Panc1 (cell line): Measurements from ENCODE around the gene LATS2.

Source experiments
- TF ChIP-seq, protein P1 (sequence below): fragments of 450-650 bp; IDR thresholded peaks from 2 replicates; pipeline ENCODE4 v1.5.1; 2017; ENCODE audit warnings: mild to moderate bottlenecking
- TF ChIP-seq, protein P2 (sequence below), 2 experiments: IDR thresholded peaks; 2 replicates each; pipeline ENCODE4 v1.6.1; 2011 to 2012; ENCODE audit warnings: low read depth in 2 of 2, control low read depth in 1 of 2, low read length in 1 of 2, mild to moderate bottlenecking in 1 of 2, moderate library complexity in 1 of 2; ENCODE audit not compliant: insufficient read depth in 1 of 2

DNA sequence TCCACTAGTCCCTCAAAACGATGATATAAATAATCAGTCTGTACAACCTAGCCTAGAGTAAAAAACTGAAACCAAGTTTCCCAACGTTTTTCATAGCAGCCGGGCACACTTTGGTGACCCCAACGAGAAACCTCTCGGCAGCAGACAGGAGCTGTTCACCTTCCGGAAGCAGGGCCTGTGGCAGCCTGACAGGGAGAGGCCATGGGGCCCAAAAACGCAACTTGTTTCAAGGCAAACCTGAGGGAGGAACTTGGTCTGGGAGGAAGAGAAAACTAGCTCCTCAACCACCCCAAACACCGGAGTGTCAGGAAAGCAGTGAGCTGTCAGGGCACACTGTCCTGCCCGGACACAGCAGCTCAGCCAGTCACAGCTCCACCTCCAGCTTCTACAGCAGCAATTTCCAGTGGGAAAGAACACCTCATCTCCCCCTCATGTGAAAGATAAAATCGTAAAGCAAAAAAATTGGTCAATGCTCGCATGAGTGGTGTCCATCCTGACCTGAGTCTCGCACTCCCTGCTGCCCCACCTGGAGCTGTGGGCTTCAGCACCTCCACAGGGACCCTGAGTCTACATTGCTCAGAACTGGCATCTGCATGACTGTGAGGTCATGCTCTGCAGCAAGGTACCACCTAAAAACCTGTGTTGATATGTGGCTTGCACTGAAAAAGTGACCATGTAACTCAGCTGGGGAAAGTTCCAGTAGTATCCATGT is 40.6 kb upstream of the LATS2 start:
- TF ChIP-seq, protein P1, sequence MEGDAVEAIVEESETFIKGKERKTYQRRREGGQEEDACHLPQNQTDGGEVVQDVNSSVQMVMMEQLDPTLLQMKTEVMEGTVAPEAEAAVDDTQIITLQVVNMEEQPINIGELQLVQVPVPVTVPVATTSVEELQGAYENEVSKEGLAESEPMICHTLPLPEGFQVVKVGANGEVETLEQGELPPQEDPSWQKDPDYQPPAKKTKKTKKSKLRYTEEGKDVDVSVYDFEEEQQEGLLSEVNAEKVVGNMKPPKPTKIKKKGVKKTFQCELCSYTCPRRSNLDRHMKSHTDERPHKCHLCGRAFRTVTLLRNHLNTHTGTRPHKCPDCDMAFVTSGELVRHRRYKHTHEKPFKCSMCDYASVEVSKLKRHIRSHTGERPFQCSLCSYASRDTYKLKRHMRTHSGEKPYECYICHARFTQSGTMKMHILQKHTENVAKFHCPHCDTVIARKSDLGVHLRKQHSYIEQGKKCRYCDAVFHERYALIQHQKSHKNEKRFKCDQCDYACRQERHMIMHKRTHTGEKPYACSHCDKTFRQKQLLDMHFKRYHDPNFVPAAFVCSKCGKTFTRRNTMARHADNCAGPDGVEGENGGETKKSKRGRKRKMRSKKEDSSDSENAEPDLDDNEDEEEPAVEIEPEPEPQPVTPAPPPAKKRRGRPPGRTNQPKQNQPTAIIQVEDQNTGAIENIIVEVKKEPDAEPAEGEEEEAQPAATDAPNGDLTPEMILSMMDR = no peak
- TF ChIP-seq, protein P2, sequence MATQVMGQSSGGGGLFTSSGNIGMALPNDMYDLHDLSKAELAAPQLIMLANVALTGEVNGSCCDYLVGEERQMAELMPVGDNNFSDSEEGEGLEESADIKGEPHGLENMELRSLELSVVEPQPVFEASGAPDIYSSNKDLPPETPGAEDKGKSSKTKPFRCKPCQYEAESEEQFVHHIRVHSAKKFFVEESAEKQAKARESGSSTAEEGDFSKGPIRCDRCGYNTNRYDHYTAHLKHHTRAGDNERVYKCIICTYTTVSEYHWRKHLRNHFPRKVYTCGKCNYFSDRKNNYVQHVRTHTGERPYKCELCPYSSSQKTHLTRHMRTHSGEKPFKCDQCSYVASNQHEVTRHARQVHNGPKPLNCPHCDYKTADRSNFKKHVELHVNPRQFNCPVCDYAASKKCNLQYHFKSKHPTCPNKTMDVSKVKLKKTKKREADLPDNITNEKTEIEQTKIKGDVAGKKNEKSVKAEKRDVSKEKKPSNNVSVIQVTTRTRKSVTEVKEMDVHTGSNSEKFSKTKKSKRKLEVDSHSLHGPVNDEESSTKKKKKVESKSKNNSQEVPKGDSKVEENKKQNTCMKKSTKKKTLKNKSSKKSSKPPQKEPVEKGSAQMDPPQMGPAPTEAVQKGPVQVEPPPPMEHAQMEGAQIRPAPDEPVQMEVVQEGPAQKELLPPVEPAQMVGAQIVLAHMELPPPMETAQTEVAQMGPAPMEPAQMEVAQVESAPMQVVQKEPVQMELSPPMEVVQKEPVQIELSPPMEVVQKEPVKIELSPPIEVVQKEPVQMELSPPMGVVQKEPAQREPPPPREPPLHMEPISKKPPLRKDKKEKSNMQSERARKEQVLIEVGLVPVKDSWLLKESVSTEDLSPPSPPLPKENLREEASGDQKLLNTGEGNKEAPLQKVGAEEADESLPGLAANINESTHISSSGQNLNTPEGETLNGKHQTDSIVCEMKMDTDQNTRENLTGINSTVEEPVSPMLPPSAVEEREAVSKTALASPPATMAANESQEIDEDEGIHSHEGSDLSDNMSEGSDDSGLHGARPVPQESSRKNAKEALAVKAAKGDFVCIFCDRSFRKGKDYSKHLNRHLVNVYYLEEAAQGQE (IDR thresholded peaks at IDR 0.05; ENCODE audit: insufficient read depth in 1 of 2, low read depth in 2 of 2, low read length in 1 of 2) = no peak
